ENCODE measurements around the gene ZNF587B.
"Not testable (repeated sequence)": the region's sequence is repeated elsewhere in the genome, so short reads cannot be mapped to it uniquely, and the experiment has no call there.

Gene ZNF587B

GRCh38 chr19:57847164-57847563, 17.1 kb downstream of the ZNF587B start:
- H3K27me3 ChIP-seq (ENCODE audit: insufficient read depth, low read length); H2AFZ ChIP-seq (ENCODE audit: low read length, unreplicated experiment); H3K27ac ChIP-seq (ENCODE audit: low read depth, low read length); H3K4me1 ChIP-seq (ENCODE audit: control insufficient read depth, insufficient read depth, low read length, unreplicated experiment); H3K36me3 ChIP-seq (ENCODE audit: insufficient read depth, low read length); H3K4me3 ChIP-seq (ENCODE audit: low read depth, low read length): not testable (repeated sequence)
- H3K79me2 ChIP-seq (ENCODE audit: control insufficient read depth, insufficient read depth, low read length, unreplicated experiment): peaks cover 28% of the 10 kb centered on the region

- H3K27ac ChIP-seq (ENCODE audit: low read depth, low read length); H3K36me3 ChIP-seq (ENCODE audit: insufficient read depth, low read length); H2AFZ ChIP-seq (ENCODE audit: low read length, unreplicated experiment); H3K4me1 ChIP-seq (ENCODE audit: control insufficient read depth, insufficient read depth, low read length, unreplicated experiment); H3K27me3 ChIP-seq (ENCODE audit: insufficient read depth, low read length): not testable (repeated sequence)
- peaks cover 31% of the 10 kb centered on the region for H3K79me2 ChIP-seq (ENCODE audit: control insufficient read depth, insufficient read depth, low read length, unreplicated experiment)
- H3K4me3 ChIP-seq (ENCODE audit: low read depth, low read length): peak overlapping the region; percentile 89
Measured at GRCh38 chr19:57849162-57849665, 19.1 kb downstream of the ZNF587B start.

GRCh38 chr19:57849666-57850473, 19.8 kb downstream of the ZNF587B start, which contains the start of gene ZNF587:
Gene ZNF587 (plus strand): TSS chr19:57849859. CDS start chr19:57850039, 180 bp downstream.
- H3K36me3 ChIP-seq (ENCODE audit: insufficient read depth, low read length): not testable (repeated sequence)

GRCh38 chr19:57850553-57851017, 20.5 kb downstream of the ZNF587B start:
- H3K79me2 ChIP-seq (ENCODE audit: control insufficient read depth, insufficient read depth, low read length, unreplicated experiment): peaks cover 27% of the 10 kb centered on the region
- H2AFZ ChIP-seq (ENCODE audit: low read length, unreplicated experiment): no peak overlapping the region
- peaks cover 8% of the 10 kb centered on the region for H3K4me1 ChIP-seq (ENCODE audit: control insufficient read depth, insufficient read depth, low read length, unreplicated experiment)
- 0 out of 2 replicates have a peak, but pooled peaks cover 5% of the 10 kb centered on the region for H3K36me3 ChIP-seq (ENCODE audit: insufficient read depth, low read length)
- peak overlapping the region; percentile 68 for H3K27ac ChIP-seq (ENCODE audit: low read depth, low read length)
- peak overlapping the region; percentile 89 for H3K4me3 ChIP-seq (ENCODE audit: low read depth, low read length)
- H3K27me3 ChIP-seq (ENCODE audit: insufficient read depth, low read length): no peaks in the 10 kb centered on the region

More at GRCh38 chr19:57849666-57850473, 19.8 kb downstream of the ZNF587B start, which contains the start of gene ZNF587:
- Histone ChIP-seq H3K4me3 (ENCODE audit: low read depth, low read length) (peak within 1 kb of the TSS; percentile 89), H2AFZ (ENCODE audit: low read length, unreplicated experiment) (peak within 1 kb of the TSS; percentile 22), H3K27ac (ENCODE audit: low read depth, low read length) (peak within 1 kb of the TSS; percentile 68), H3K79me2 (ENCODE audit: control insufficient read depth, insufficient read depth, low read length, unreplicated experiment) (peaks cover 27% of the 10 kb centered on the region)
- not testable (repeated sequence) for H3K27me3 ChIP-seq (ENCODE audit: insufficient read depth, low read length); H3K4me1 ChIP-seq (ENCODE audit: control insufficient read depth, insufficient read depth, low read length, unreplicated experiment)

GRCh38 chr19:57851812-57852603, 21.9 kb downstream of the ZNF587B start:
- H3K79me2 ChIP-seq (ENCODE audit: control insufficient read depth, insufficient read depth, low read length, unreplicated experiment): peaks cover 27% of the 10 kb centered on the region
- H3K27ac ChIP-seq (ENCODE audit: low read depth, low read length); H3K4me1 ChIP-seq (ENCODE audit: control insufficient read depth, insufficient read depth, low read length, unreplicated experiment); H2AFZ ChIP-seq (ENCODE audit: low read length, unreplicated experiment); H3K27me3 ChIP-seq (ENCODE audit: insufficient read depth, low read length); H3K4me3 ChIP-seq (ENCODE audit: low read depth, low read length); H3K36me3 ChIP-seq (ENCODE audit: insufficient read depth, low read length): not testable (repeated sequence)

GRCh38 chr19:57854117-57854516, 24.0 kb downstream of the ZNF587B start:
- Histone ChIP-seq H3K79me2 (ENCODE audit: control insufficient read depth, insufficient read depth, low read length, unreplicated experiment) (peaks cover 27% of the 10 kb centered on the region), H3K36me3 (ENCODE audit: insufficient read depth, low read length) (0 out of 2 replicates have a peak, but pooled peaks cover 14% of the 10 kb centered on the region)
- H2AFZ ChIP-seq (ENCODE audit: low read length, unreplicated experiment); H3K27me3 ChIP-seq (ENCODE audit: insufficient read depth, low read length); H3K4me3 ChIP-seq (ENCODE audit: low read depth, low read length); H3K4me1 ChIP-seq (ENCODE audit: control insufficient read depth, insufficient read depth, low read length, unreplicated experiment); H3K27ac ChIP-seq (ENCODE audit: low read depth, low read length): not testable (repeated sequence)

- not testable (repeated sequence) for H3K4me3 ChIP-seq (ENCODE audit: low read depth, low read length); H2AFZ ChIP-seq (ENCODE audit: low read length, unreplicated experiment); H3K79me2 ChIP-seq (ENCODE audit: control insufficient read depth, insufficient read depth, low read length, unreplicated experiment); H3K27me3 ChIP-seq (ENCODE audit: insufficient read depth, low read length); H3K27ac ChIP-seq (ENCODE audit: low read depth, low read length); H3K4me1 ChIP-seq (ENCODE audit: control insufficient read depth, insufficient read depth, low read length, unreplicated experiment)
- H3K36me3 ChIP-seq (ENCODE audit: insufficient read depth, low read length): peaks cover 60% of the 10 kb centered on the region
Measured at GRCh38 chr19:57862351-57862750, 32.3 kb downstream of the ZNF587B start.

GRCh38 chr19:57867868-57868492, 37.9 kb downstream of the ZNF587B start:
- Histone ChIP-seq H3K36me3 (ENCODE audit: insufficient read depth, low read length) (peaks cover 53% of the 10 kb centered on the region), H3K4me1 (ENCODE audit: control insufficient read depth, insufficient read depth, low read length, unreplicated experiment) (no peaks in the 10 kb centered on the region), H3K27ac (ENCODE audit: low read depth, low read length) (no peak overlapping the region), H3K27me3 (ENCODE audit: insufficient read depth, low read length) (no peaks in the 10 kb centered on the region), H3K79me2 (ENCODE audit: control insufficient read depth, insufficient read depth, low read length, unreplicated experiment) (peaks cover 2% of the 10 kb centered on the region), H2AFZ (ENCODE audit: low read length, unreplicated experiment) (no peak overlapping the region), H3K4me3 (ENCODE audit: low read depth, low read length) (no peak overlapping the region)

GRCh38 chr19:57869655-57870054, 39.6 kb downstream of the ZNF587B start:
- H3K27ac ChIP-seq (ENCODE audit: low read depth, low read length); H3K4me1 ChIP-seq (ENCODE audit: control insufficient read depth, insufficient read depth, low read length, unreplicated experiment); H3K27me3 ChIP-seq (ENCODE audit: insufficient read depth, low read length); H3K79me2 ChIP-seq (ENCODE audit: control insufficient read depth, insufficient read depth, low read length, unreplicated experiment); H2AFZ ChIP-seq (ENCODE audit: low read length, unreplicated experiment); H3K4me3 ChIP-seq (ENCODE audit: low read depth, low read length): not testable (repeated sequence)
- H3K36me3 ChIP-seq (ENCODE audit: insufficient read depth, low read length): peaks cover 54% of the 10 kb centered on the region

GRCh38 chr19:57870225-57870624, 40.1 kb downstream of the ZNF587B start:
- H3K79me2 ChIP-seq (ENCODE audit: control insufficient read depth, insufficient read depth, low read length, unreplicated experiment): no peaks in the 10 kb centered on the region
- H3K4me1 ChIP-seq (ENCODE audit: control insufficient read depth, insufficient read depth, low read length, unreplicated experiment): no peaks in the 10 kb centered on the region
- no peak overlapping the region for H3K4me3 ChIP-seq (ENCODE audit: low read depth, low read length)
- H3K36me3 ChIP-seq (ENCODE audit: insufficient read depth, low read length): peaks cover 48% of the 10 kb centered on the region
- H3K27me3 ChIP-seq (ENCODE audit: insufficient read depth, low read length): no peaks in the 10 kb centered on the region
- no peak overlapping the region for H2AFZ ChIP-seq (ENCODE audit: low read length, unreplicated experiment)
- no peak overlapping the region for H3K27ac ChIP-seq (ENCODE audit: low read depth, low read length)
